Jurkat, Clone E6-1 (cell line): ENCODE data around the gene DSE.

Source experiments
- DNase-seq: peaks from one replicate; pipeline ENCODE4 v3.0.0-alpha.2; 2011; ENCODE audit warnings: low read depth, low spot score
- H3K4me3 ChIP-seq: 2 replicates; pipeline ENCODE4 v1.5.1; 2011; ENCODE audit warnings: mild to moderate bottlenecking, low read length, control low read depth, moderate library complexity

The DSE gene

DNA sequence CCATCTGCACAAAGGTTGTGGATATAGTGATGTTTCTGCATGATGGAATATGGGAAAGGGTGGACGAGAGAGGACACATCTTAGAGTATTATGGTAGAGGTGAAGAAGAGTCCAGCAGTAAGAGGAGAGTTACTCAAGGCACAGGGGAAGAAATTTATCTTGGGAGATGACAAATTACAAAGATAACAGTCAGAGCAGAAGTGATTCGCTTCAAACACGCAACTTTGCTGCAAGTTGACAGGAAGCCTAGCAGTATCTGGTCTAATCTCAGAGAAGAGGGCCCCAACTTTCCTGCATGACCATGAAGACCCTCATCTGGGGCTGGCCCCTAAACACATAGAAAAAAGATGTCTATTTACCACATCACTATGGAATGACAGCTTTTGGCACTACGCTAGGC, 89.2 kb downstream of the DSE start:
- no peak for DNase-seq
- H3K4me3 ChIP-seq: no peak overlapping the region

- no peak for DNase-seq
- H3K4me3 ChIP-seq: no peak within 1 kb of the TSS
Measured at GRCh38 chr6:116461331-116461931, 90.7 kb downstream of the DSE start, which contains the start of gene CALHM6. Gene CALHM6, plus strand, starts transcription at chr6:116461375. Its CDS starts 555 bp downstream, at chr6:116461930.

DNA sequence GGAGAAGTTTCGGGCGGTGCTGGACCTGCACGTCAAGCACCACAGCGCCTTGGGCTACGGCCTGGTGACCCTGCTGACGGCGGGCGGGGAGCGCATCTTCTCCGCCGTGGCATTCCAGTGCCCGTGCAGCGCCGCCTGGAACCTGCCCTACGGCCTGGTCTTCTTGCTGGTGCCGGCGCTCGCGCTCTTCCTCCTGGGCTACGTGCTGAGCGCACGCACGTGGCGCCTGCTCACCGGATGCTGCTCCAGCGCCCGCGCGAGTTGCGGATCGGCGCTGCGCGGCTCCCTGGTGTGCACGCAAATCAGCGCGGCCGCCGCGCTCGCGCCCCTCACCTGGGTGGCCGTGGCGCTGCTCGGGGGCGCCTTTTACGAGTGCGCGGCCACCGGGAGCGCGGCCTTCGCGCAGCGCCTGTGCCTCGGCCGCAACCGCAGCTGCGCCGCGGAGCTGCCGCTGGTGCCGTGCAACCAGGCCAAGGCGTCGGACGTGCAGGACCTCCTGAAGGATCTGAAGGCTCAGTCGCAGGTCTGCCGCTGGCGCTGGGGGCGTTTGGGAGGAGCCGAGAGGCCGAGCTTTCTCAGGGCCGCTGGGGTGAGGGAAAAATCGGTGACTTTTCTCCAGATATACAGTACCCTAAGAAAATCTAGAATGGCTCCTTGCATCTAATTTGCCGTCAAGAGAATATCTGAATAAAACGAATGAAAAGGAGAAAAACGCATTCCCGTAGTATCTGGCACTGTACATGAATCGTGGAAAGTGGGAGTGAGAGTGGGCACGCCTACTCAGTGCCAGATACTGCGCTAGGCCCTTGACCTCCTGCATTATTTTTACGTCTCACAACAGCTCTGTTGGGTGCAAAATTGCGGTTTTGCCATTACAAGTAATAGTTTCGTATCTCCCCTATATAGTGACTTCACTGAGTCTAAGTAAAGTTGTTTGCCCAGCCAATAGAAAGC, 91.5 kb downstream of the DSE start:
- no peak for DNase-seq
- no peak overlapping the region for H3K4me3 ChIP-seq

- no peak overlapping the region for H3K4me3 ChIP-seq
- no peak for DNase-seq
Measured at GRCh38 chr6:116463301-116463700, 92.6 kb downstream of the DSE start.

GRCh38 chr6:116465246-116465645, 94.5 kb downstream of the DSE start:
- H3K4me3 ChIP-seq: no peak overlapping the region

GRCh38 chr6:116467096-116467495, 96.3 kb downstream of the DSE start:
- H3K4me3 ChIP-seq: no peak overlapping the region
- DNase-seq: no peak

More at GRCh38 chr6:116465246-116465645, 94.5 kb downstream of the DSE start:
- DNase-seq: no peak

- H3K4me3 ChIP-seq: no peak overlapping the region
- DNase-seq: no peak
Measured at GRCh38 chr6:116467514-116467913, 96.8 kb downstream of the DSE start.

DNA sequence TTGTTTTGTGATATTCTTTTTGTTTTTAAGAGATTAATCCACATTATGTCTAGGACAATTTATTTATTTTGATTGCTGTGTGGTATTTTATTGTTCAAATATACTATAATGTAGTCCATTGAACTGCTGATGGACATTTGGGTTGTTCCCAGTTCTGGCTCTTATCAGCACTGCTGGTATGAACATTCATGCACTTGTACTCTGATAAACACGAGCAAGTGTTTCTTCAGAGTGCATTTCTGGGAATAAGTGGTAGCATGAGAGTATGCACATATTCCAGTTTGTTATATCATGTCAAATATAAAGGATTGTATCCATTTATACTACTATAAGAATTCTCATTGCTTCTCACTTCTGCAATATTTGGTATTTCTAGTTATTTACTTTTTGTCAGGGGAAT, 97.5 kb downstream of the DSE start:
- no peak overlapping the region for H3K4me3 ChIP-seq
- DNase-seq: no peak

- no peak for DNase-seq
- H3K4me3 ChIP-seq: no peak overlapping the region
Measured at GRCh38 chr6:116471531-116471930, 100.8 kb downstream of the DSE start.

GRCh38 chr6:116472706-116473105, 102.0 kb downstream of the DSE start:
- DNase-seq: no peak
- no peak overlapping the region for H3K4me3 ChIP-seq

DNA sequence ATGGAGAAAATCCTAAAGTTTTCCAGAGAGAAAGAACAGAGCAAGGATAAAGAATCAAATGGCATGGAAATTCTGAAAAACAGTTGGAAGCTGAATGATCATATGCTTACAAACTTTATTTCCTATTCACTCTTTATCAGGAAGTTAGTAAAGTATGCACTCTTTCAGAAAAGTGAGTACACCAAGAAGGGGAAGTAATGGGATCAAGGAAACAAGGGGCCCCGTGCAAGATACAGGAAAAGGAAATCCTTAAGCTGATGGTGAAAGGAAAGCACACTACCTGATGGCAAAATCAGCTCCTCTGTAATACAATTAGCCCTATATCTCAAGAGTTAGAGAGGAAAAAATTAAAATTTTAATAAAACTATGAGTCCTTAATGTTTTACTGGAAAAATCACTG, 104.4 kb downstream of the DSE start:
- DNase-seq: no peak

GRCh38 chr6:116476002-116476678, 105.4 kb downstream of the DSE start:
- DNase-seq: peak; percentile 60
- no peak overlapping the region for H3K4me3 ChIP-seq

More for the DNA sequence above, 104.4 kb downstream of the DSE start:
- H3K4me3 ChIP-seq: no peak overlapping the region

GRCh38 chr6:116482780-116483179, 112.0 kb downstream of the DSE start:
- no peak overlapping the region for H3K4me3 ChIP-seq
- DNase-seq: no peak

DNA sequence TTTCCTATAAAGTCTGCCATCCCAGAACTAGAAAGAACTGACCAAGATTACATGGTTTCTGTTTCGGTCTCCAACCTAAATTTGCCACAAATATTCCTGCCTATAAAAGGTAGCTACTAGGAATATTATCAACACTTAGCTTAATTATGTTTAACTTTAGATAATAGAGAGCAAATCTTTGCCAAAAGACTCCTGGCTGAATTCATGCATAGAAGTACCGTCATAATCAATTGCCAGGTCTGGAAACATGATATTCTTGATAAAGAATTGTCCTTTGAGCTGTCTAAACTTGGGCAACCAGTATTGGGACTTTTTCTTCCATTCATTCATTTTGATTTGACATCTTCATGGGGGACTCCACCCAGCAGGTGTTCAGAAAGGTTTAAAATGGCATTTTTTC, 112.9 kb downstream of the DSE start:
- no peak overlapping the region for H3K4me3 ChIP-seq
- DNase-seq: no peak

- no peak for DNase-seq
- no peak overlapping the region for H3K4me3 ChIP-seq
Measured at GRCh38 chr6:116485559-116486184, 114.9 kb downstream of the DSE start.

GRCh38 chr6:116491610-116492330, 121.0 kb downstream of the DSE start:
- H3K4me3 ChIP-seq: no peak overlapping the region
- no peak for DNase-seq

- DNase-seq: no peak
- no peak overlapping the region for H3K4me3 ChIP-seq
Measured at GRCh38 chr6:116492331-116493067, 121.8 kb downstream of the DSE start.
